Cardiac muscle cell (in vitro differentiated cells and primary cell): ENCODE data around the gene KDM4B. TPM values are rescaled to one million over a fixed set of nuclear protein-coding genes. Genes with fewer than 3 reads are reported as not detected.

ENCODE experiments used
- DNase-seq, 2 donors: peaks; one replicate each; pipeline versions ENCODE4 v3.0.0 to v3.0.0-alpha.2; 2010 to 2017; ENCODE audit warnings: low read depth in 1 of 2, low spot score in 1 of 2
- H3K27ac ChIP-seq: fragments of 200-600 bp; sonication (generic); 2 replicates; pipeline ENCODE4 v1.5.1; 2016
- H3K27me3 ChIP-seq: fragments of 200-600 bp; sonication (generic); 2 replicates; pipeline ENCODE4 v1.6.0; 2016; ENCODE audit warnings: control low read depth
- H3K36me3 ChIP-seq: fragments of 200-600 bp; sonication (generic); 2 replicates; pipeline ENCODE4 v1.5.1; 2016; ENCODE audit warnings: control low read depth
- H3K4me1 ChIP-seq: fragments of 200-600 bp; sonication (generic); 2 replicates; pipeline ENCODE4 v1.8.1; 2017; ENCODE audit warnings: low read depth, mild to moderate bottlenecking, mixed run types
- H3K4me3 ChIP-seq: fragments of 200-600 bp; sonication (generic); 2 replicates; pipeline ENCODE4 v1.5.1; 2016; ENCODE audit warnings: mild to moderate bottlenecking
- H3K9me3 ChIP-seq: fragments of 200-600 bp; sonication (generic); 2 replicates; pipeline ENCODE4 v1.5.1; 2017; ENCODE audit warnings: low read depth, mild to moderate bottlenecking, control low read depth
- CTCF ChIP-seq: IDR thresholded peaks from 2 replicates; pipeline ENCODE4 v1.5.1; 2012; ENCODE audit warnings: low read depth, mild to moderate bottlenecking, low read length
- polyA plus RNA-seq: library from polyadenylated mRNA; unstranded; fragments of >200 nt; fragmentation: Nextera tagmentation; extraction: Ambion mirVana; gene quantifications from 2 replicates; pipeline ENCODE4 v1.2.1, GENCODE V29; 2016
- total RNA-seq: library from RNA; depleted of rRNA; stranded (reverse); fragments of >200 nt; gene quantifications from 2 replicates; pipeline ENCODE4 v1.2.3, GENCODE V29; 2016

KDM4B gene
- total and polyA plus RNA-seq, 2 experiments from 2014 or later = 74.6 to 90.6 TPM

- peaks cover 10% of the 10 kb centered on the region for H3K4me1 ChIP-seq
- H3K27ac ChIP-seq = no peak overlapping the region
- DNase-seq = no peak
- H3K9me3 ChIP-seq = no peaks in the 10 kb centered on the region
- peaks cover 20% of the 10 kb centered on the region for H3K36me3 ChIP-seq
- no peaks in the 10 kb centered on the region for H3K27me3 ChIP-seq
- TF ChIP-seq CTCF = no peak
- H3K4me3 ChIP-seq = no peak overlapping the region
These were observed 76.1 kb downstream of the KDM4B start for GRCh38 chr19:5045029-5045428.

DNA sequence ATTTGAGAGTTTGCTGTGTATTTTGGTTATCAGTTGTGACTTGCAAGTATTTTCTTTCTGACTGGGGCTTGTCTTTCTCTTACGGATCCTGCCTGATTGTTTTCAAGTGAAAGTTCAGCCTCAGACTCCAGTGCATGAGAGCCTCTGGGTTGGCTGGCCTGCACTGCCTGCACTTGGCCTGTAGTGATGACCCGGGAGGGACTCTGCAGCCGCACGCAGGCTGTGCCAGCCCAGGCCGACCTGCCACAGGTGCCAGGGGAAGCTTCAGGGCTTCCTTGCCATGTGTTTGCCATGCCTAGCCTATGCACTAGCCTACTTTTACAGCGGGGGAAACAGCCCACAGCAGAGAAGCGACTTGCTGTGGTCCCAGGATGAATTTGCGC lies 77.0 kb downstream of the KDM4B start:
- H3K27ac ChIP-seq = no peak overlapping the region
- no peaks in the 10 kb centered on the region for H3K9me3 ChIP-seq
- no peak overlapping the region for H3K4me3 ChIP-seq
- no peak for TF ChIP-seq CTCF
- peaks cover 17% of the 10 kb centered on the region for H3K36me3 ChIP-seq
- no peaks in the 10 kb centered on the region for H3K27me3 ChIP-seq
- peaks cover 14% of the 10 kb centered on the region for H3K4me1 ChIP-seq
- DNase-seq = no peak

DNA sequence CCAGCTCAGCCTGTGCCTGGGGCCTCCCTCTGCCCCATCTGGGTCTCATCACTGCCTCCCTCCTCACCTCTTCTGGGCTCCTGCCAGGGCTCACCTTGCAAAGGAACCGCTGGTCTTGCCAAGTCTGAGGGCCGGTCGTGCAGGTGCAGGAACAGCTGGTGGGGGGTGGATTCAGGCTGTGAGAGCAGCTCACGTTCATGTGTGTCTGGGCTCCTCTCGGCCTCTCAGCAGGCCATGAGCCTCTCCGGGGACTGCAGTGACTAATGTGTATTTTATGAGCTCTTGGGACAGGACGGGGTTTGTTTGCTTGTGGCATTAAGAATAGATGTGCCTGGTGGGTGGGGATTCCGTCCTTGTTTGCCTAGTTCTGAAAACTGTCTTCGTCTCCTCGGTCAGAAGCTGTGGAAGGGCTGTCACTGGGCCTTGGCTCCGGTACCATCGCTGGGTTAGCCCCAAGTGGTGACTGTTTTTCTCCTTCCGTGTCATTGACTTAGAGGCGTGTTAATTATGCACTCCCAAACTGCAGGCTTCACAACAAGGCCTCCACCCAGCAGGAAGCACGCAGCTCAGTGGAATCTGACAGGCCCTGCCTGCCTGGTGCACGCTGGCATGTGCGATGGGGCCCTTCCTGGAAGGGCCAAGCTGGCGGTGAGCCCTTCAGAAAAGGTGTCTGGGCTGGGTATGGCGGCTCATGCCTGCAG lies 77.6 kb downstream of the KDM4B start:
- Histone ChIP-seq H3K36me3 (peaks cover 12% of the 10 kb centered on the region), H3K4me3 (no peak overlapping the region), H3K27ac (peak overlapping the region; percentile 13), H3K27me3 (no peaks in the 10 kb centered on the region), H3K9me3 (no peaks in the 10 kb centered on the region), H3K4me1 (peaks cover 14% of the 10 kb centered on the region)
- DNase-seq = no peak
- no peak for TF ChIP-seq CTCF

- no peak for TF ChIP-seq CTCF
- H3K27ac ChIP-seq = no peak overlapping the region
- no peak for DNase-seq
- no peaks in the 10 kb centered on the region for H3K27me3 ChIP-seq
- peaks cover 16% of the 10 kb centered on the region for H3K36me3 ChIP-seq
- no peaks in the 10 kb centered on the region for H3K9me3 ChIP-seq
- H3K4me3 ChIP-seq = no peak overlapping the region
- H3K4me1 ChIP-seq = peaks cover 14% of the 10 kb centered on the region
These were observed 78.5 kb downstream of the KDM4B start for GRCh38 chr19:5047251-5047935.

DNA sequence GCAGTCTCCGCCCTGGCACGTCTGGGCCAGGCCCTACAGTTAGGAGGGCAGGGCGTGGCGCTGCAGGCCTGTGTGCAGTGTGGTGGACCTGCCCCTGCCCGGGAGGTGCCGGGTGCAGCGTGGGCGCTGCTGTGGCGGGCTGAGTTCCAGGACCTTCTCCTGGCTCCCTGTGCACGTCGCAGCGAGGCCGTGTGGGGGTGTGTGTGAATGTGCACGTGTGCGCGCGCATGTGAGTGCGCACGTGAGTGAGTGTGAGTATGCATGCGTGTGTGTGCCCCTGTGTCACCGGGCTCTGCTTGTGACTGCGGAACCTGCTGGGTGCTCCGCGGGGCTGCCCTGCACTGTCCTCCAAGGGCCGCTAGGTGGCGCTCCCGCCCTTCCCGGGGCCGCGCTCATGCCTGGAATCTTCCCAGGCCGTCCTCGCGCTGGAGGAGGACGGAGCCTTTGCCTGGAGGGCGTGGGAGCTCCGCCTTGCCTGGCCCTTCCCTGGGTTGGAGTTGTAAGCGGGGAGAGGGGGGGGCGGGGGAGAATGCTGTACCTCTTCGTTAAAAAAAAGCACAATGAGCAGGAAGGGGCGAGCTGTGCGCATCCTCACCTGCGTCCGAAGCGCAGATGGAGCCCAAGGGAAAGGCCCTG lies 79.3 kb downstream of the KDM4B start:
- TF ChIP-seq CTCF = peak; percentile 96

More for the DNA sequence above, 79.3 kb downstream of the KDM4B start:
- H3K4me1 ChIP-seq = peaks cover 14% of the 10 kb centered on the region
- no peak overlapping the region for H3K27ac ChIP-seq
- H3K36me3 ChIP-seq = peaks cover 14% of the 10 kb centered on the region
- no peaks in the 10 kb centered on the region for H3K9me3 ChIP-seq
- no peaks in the 10 kb centered on the region for H3K27me3 ChIP-seq
- no peak overlapping the region for H3K4me3 ChIP-seq
- peak; percentile 83 to 87 for DNase-seq
